ENCODE measurements around the gene FRMD4A. TPM values are rescaled to one million over a fixed set of nuclear protein-coding genes. Genes with fewer than 3 reads are reported as not detected.
"Not testable (repeated sequence)": the region's sequence is repeated elsewhere in the genome, so short reads cannot be mapped to it uniquely, and the experiment has no call there.

The FRMD4A gene
- total RNA-seq, 4 donors from 2014 or later, result 27.5 to 40.4 (median 33.0) TPM

DNA sequence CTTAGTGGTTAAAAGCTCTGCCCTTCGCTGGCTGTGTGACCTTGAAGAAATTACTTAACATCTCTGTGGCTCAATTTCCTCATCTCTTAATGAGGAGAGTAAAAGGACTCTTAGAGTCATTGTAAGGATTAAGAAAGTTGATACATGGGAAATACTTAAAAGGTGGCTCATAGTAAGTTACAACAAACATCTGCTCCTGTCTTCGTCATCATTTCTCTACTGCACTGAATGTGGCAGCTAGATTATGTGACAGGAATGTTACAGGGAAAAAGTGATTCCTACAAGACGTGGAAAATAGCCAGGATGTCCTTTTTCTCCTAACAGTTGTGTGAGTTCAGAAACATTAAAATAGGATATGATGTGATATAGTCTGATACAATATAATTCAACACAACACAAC is 184.7 kb downstream of the FRMD4A start:
- intact Hi-C loops (cut with DNase I; ENCODE audit: low total_unique reads), result no loop called here
- DNase-seq (ENCODE audit: low spot score in 2 of 2), result no peak
- H3K4me3 ChIP-seq (ENCODE audit: low read depth, poor library complexity, severe bottlenecking), result no peak overlapping the region
- WGBS, 2 donors, result 75 to 82% methylated on average over 3 of the region's 3 CpGs
- TF ChIP-seq, protein P1, sequence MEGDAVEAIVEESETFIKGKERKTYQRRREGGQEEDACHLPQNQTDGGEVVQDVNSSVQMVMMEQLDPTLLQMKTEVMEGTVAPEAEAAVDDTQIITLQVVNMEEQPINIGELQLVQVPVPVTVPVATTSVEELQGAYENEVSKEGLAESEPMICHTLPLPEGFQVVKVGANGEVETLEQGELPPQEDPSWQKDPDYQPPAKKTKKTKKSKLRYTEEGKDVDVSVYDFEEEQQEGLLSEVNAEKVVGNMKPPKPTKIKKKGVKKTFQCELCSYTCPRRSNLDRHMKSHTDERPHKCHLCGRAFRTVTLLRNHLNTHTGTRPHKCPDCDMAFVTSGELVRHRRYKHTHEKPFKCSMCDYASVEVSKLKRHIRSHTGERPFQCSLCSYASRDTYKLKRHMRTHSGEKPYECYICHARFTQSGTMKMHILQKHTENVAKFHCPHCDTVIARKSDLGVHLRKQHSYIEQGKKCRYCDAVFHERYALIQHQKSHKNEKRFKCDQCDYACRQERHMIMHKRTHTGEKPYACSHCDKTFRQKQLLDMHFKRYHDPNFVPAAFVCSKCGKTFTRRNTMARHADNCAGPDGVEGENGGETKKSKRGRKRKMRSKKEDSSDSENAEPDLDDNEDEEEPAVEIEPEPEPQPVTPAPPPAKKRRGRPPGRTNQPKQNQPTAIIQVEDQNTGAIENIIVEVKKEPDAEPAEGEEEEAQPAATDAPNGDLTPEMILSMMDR (IDR thresholded peaks at IDR 0.05), result no peak
- TF ChIP-seq POLR2A (IDR thresholded peaks at IDR 0.05), result no peak

GRCh38 chr10:14144451-14144850 is 186.3 kb downstream of the FRMD4A start:
- DNase-seq (ENCODE audit: low spot score in 2 of 2), result no peak
- H3K4me3 ChIP-seq (ENCODE audit: low read depth, poor library complexity, severe bottlenecking), result no peak overlapping the region
- 40 to 58% methylated on average over 4 of the region's 4 CpGs for WGBS, 2 donors
- intact Hi-C loops (cut with DNase I; ENCODE audit: low total_unique reads), result no loop called here
- TF ChIP-seq, protein P1 (IDR thresholded peaks at IDR 0.05), result no peak
- TF ChIP-seq POLR2A (IDR thresholded peaks at IDR 0.05), result no peak

DNA sequence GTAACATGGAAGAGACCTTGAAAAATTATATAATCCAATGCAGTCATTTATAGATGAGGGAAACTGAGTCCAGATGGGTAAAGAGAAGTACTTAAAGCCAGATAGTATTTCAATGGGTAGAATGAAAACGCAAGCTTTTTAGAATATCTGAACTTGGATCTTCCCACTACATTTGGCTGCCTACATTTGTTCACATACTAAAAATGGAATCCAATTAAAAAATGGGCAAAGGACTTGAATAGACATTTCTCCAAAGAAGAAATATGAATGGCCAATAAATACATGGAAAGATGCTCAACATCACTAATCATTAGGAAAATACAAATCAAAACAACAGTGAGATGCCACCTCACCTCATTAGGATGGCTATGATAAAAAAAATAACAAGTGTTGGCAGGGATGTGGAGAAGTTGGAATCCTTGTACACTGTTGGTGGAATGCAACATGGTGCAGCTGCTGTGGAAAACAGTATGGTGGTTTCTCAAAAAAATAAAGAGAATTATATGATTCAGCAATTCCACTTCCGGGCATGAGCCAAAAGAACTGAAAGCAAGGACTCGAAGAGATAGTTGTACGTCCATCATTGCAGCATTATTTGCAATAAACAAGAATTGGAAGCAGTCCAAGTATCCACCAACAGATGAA is 188.0 kb downstream of the FRMD4A start:
- WGBS, 2 donors, result 57 to 70% methylated on average over 4 of the region's 4 CpGs
- no peak for DNase-seq (ENCODE audit: low spot score in 2 of 2)
- intact Hi-C loops (cut with DNase I; ENCODE audit: low total_unique reads), result no loop called here
- H3K4me3 ChIP-seq (ENCODE audit: low read depth, poor library complexity, severe bottlenecking), result no peak overlapping the region
- TF ChIP-seq, protein P1 (IDR thresholded peaks at IDR 0.05), result no peak
- no peak for TF ChIP-seq POLR2A (IDR thresholded peaks at IDR 0.05)

- H3K4me3 ChIP-seq (ENCODE audit: low read depth, poor library complexity, severe bottlenecking), result no peak overlapping the region
- TF ChIP-seq POLR2A (IDR thresholded peaks at IDR 0.05), result no peak
- TF ChIP-seq, protein P1 (IDR thresholded peaks at IDR 0.05), result no peak
- no peak for DNase-seq (ENCODE audit: low spot score in 2 of 2)
- 85 to 92% methylated on average over 5 of the region's 5 CpGs for WGBS, 2 donors
- intact Hi-C loops (cut with DNase I; ENCODE audit: low total_unique reads), result no loop called here
These were observed 189.4 kb downstream of the FRMD4A start for GRCh38 chr10:14141283-14141682.

- WGBS, 2 donors, result 65 to 91% methylated on average over 3 of the region's 3 CpGs
- intact Hi-C loops (cut with DNase I; ENCODE audit: low total_unique reads), result no loop called here
- no peak overlapping the region for H3K4me3 ChIP-seq (ENCODE audit: low read depth, poor library complexity, severe bottlenecking)
- TF ChIP-seq POLR2A (IDR thresholded peaks at IDR 0.05), result no peak
- TF ChIP-seq, protein P1 (IDR thresholded peaks at IDR 0.05), result no peak
- DNase-seq (ENCODE audit: low spot score in 2 of 2), result no peak
These were observed 193.3 kb downstream of the FRMD4A start for GRCh38 chr10:14137391-14137790.

- intact Hi-C loops (cut with DNase I; ENCODE audit: low total_unique reads); H3K4me3 ChIP-seq (ENCODE audit: low read depth, poor library complexity, severe bottlenecking); DNase-seq (ENCODE audit: low spot score in 2 of 2): not testable (repeated sequence)
- WGBS, 2 donors, result 32 to 50% methylated on average over 2 of the region's 2 CpGs
These were observed 195.5 kb downstream of the FRMD4A start for GRCh38 chr10:14135196-14135595.
